ENCODE results near the gene PEAK1.

PEAK1 gene

GRCh38 chr15:77457905-77458265, 38.0 kb upstream of the PEAK1 start:
- DNase-seq (ENCODE audit: low read depth) = peak; percentile 52
- no peak for TF ChIP-seq CTCF (IDR thresholded peaks at IDR 0.05; ENCODE audit: low read length, missing control alignments)

GRCh38 chr15:77457191-77457904, 37.4 kb upstream of the PEAK1 start:
- no peak for TF ChIP-seq CTCF (IDR thresholded peaks at IDR 0.05; ENCODE audit: low read length, missing control alignments)
- no peak overlapping the region for H3K4me3 ChIP-seq (replicated peaks; ENCODE audit: low read depth, low read length)
- no peak for DNase-seq (ENCODE audit: low read depth)

More at GRCh38 chr15:77457905-77458265, 38.0 kb upstream of the PEAK1 start:
- H3K4me3 ChIP-seq (replicated peaks; ENCODE audit: low read depth, low read length) = no peak overlapping the region

GRCh38 chr15:77456746-77457145, 36.8 kb upstream of the PEAK1 start:
- DNase-seq (ENCODE audit: low read depth) = no peak
- no peak for TF ChIP-seq CTCF (IDR thresholded peaks at IDR 0.05; ENCODE audit: low read length, missing control alignments)
- H3K4me3 ChIP-seq (replicated peaks; ENCODE audit: low read depth, low read length) = no peak overlapping the region

- TF ChIP-seq CTCF (IDR thresholded peaks at IDR 0.05; ENCODE audit: low read length, missing control alignments) = no peak
- DNase-seq (ENCODE audit: low read depth) = peak; percentile 87
- no peak overlapping the region for H3K4me3 ChIP-seq (replicated peaks; ENCODE audit: low read depth, low read length)
These were observed 35.9 kb upstream of the PEAK1 start for GRCh38 chr15:77455696-77456321.

- no peak for DNase-seq (ENCODE audit: low read depth)
- no peak overlapping the region for H3K4me3 ChIP-seq (replicated peaks; ENCODE audit: low read depth, low read length)
- TF ChIP-seq CTCF (IDR thresholded peaks at IDR 0.05; ENCODE audit: low read length, missing control alignments) = no peak
These were observed 35.0 kb upstream of the PEAK1 start for GRCh38 chr15:77454951-77455350.

- TF ChIP-seq CTCF (IDR thresholded peaks at IDR 0.05; ENCODE audit: low read length, missing control alignments) = no peak
- peak; percentile 74 for DNase-seq (ENCODE audit: low read depth)
- H3K4me3 ChIP-seq (replicated peaks; ENCODE audit: low read depth, low read length) = no peak overlapping the region
These were observed 34.4 kb upstream of the PEAK1 start for GRCh38 chr15:77454265-77454664.
